Muscle of leg (tissue), 11 donors: ENCODE measurements around the gene BRD1. TPM values are rescaled to one million over a fixed set of nuclear protein-coding genes. Genes with fewer than 3 reads are reported as not detected.

ENCODE experiments used
- DNase-seq: peaks from one replicate; pipeline ENCODE4 v3.0.0; 2013
- H3K27ac ChIP-seq: one replicate; pipeline ENCODE4 v1.5.1; 2013; ENCODE audit warnings: mild to moderate bottlenecking, low read length, control low read depth
- H3K27me3 ChIP-seq: one replicate; pipeline ENCODE4 v1.6.1; 2013; ENCODE audit warnings: low read length; ENCODE audit not compliant: control insufficient read depth, insufficient read depth
- H3K36me3 ChIP-seq: one replicate; pipeline ENCODE4 v1.6.1; 2013; ENCODE audit warnings: low read length; ENCODE audit not compliant: control insufficient read depth, insufficient read depth
- H3K4me1 ChIP-seq: one replicate; pipeline ENCODE4 v1.6.1; 2013; ENCODE audit warnings: low read length; ENCODE audit not compliant: control insufficient read depth, insufficient read depth
- H3K4me3 ChIP-seq: one replicate; pipeline ENCODE4 v1.5.1; 2013; ENCODE audit warnings: low read length, control low read depth
- H3K9me3 ChIP-seq: replicated peaks from 2 replicates; pipeline ENCODE4 v1.6.1; 2013; ENCODE audit warnings: low read depth, low read length; ENCODE audit not compliant: control insufficient read depth
- WGBS: methylation state at CpG from one replicate; pipeline ENCODE4 v1.1.5; 2013; ENCODE audit warnings: missing lambda C conversion rate; ENCODE audit not compliant: insufficient coverage; 5-methylcytosine and 5-hydroxymethylcytosine counted together
- polyA plus RNA-seq, 8 donors: library from polyadenylated mRNA; unstranded; fragments of 120-200 nt; gene quantifications; one replicate each; pipeline versions ENCODE4 v1.2.1 to v1.2.3, GENCODE V29; 2013; ENCODE audit warnings: inconsistent platforms in 1 of 8, low replicate concordance in 1 of 8; ENCODE audit not compliant: insufficient read length in 8 of 8, insufficient read depth in 1 of 8
- total RNA-seq: library from RNA; stranded (reverse); fragments of 120-200 nt; gene quantifications from one replicate; pipeline ENCODE4 v1.2.4, GENCODE V29; 2013

The BRD1 gene
- total and polyA plus RNA-seq, 9 donors, result 19.4 to 35.3 (median 26.7) TPM

GRCh38 chr22:49814164-49814686, 13.4 kb downstream of the BRD1 start:
- 87% methylated on average over 10 of the region's 14 CpGs for whole genome bisulfite sequencing

GRCh38 chr22:49812838-49813237, 14.8 kb downstream of the BRD1 start:
- H3K36me3 ChIP-seq, result peaks cover 44% of the 10 kb centered on the region
- no peaks in the 10 kb centered on the region for H3K4me1 ChIP-seq
- no peak overlapping the region for H3K4me3 ChIP-seq
- H3K27ac ChIP-seq, result no peak overlapping the region
- WGBS, result 90% methylated on average over 8 of the region's 11 CpGs
- H3K27me3 ChIP-seq, result no peaks in the 10 kb centered on the region
- no peak for DNase-seq
- no peaks in the 10 kb centered on the region for H3K9me3 ChIP-seq

More at GRCh38 chr22:49814164-49814686, 13.4 kb downstream of the BRD1 start:
- no peaks in the 10 kb centered on the region for H3K9me3 ChIP-seq
- H3K36me3 ChIP-seq, result peaks cover 52% of the 10 kb centered on the region
- H3K4me3 ChIP-seq, result no peak overlapping the region
- H3K27me3 ChIP-seq, result no peaks in the 10 kb centered on the region
- no peak overlapping the region for H3K27ac ChIP-seq
- no peaks in the 10 kb centered on the region for H3K4me1 ChIP-seq
- no peak for DNase-seq

GRCh38 chr22:49811020-49811791, 16.5 kb downstream of the BRD1 start:
- no peak for DNase-seq
- Histone ChIP-seq H3K4me3 (no peak overlapping the region), H3K36me3 (peaks cover 28% of the 10 kb centered on the region), H3K9me3 (no peaks in the 10 kb centered on the region), H3K27me3 (no peaks in the 10 kb centered on the region), H3K4me1 (no peaks in the 10 kb centered on the region), H3K27ac (no peak overlapping the region)
- 77% methylated on average over 14 of the region's 18 CpGs for WGBS

GRCh38 chr22:49810363-49811019, 17.2 kb downstream of the BRD1 start:
- H3K4me1 ChIP-seq, result no peaks in the 10 kb centered on the region
- no peaks in the 10 kb centered on the region for H3K9me3 ChIP-seq
- no peak overlapping the region for H3K4me3 ChIP-seq
- WGBS, result no CpG with 5 or more reads among the region's 5 CpGs
- DNase-seq, result no peak
- H3K27me3 ChIP-seq, result no peaks in the 10 kb centered on the region
- H3K27ac ChIP-seq, result no peak overlapping the region
- H3K36me3 ChIP-seq, result peaks cover 26% of the 10 kb centered on the region

GRCh38 chr22:49807780-49808708, 19.6 kb downstream of the BRD1 start:
- DNase-seq, result no peak

GRCh38 chr22:49807129-49807528, 20.5 kb downstream of the BRD1 start:
- Histone ChIP-seq H3K36me3 (peaks cover 25% of the 10 kb centered on the region), H3K9me3 (no peaks in the 10 kb centered on the region), H3K27me3 (no peaks in the 10 kb centered on the region), H3K4me3 (no peak overlapping the region), H3K4me1 (no peaks in the 10 kb centered on the region), H3K27ac (no peak overlapping the region)
- WGBS, result 100% methylated on average over 4 of the region's 8 CpGs
- no peak for DNase-seq

More at GRCh38 chr22:49807780-49808708, 19.6 kb downstream of the BRD1 start:
- Histone ChIP-seq H3K9me3 (no peaks in the 10 kb centered on the region), H3K27me3 (no peaks in the 10 kb centered on the region), H3K4me3 (no peak overlapping the region), H3K36me3 (peaks cover 23% of the 10 kb centered on the region), H3K27ac (no peak overlapping the region), H3K4me1 (no peaks in the 10 kb centered on the region)
- WGBS, result 92% methylated on average over 6 of the region's 14 CpGs

- Histone ChIP-seq H3K27ac (no peak overlapping the region), H3K27me3 (no peaks in the 10 kb centered on the region), H3K36me3 (peaks cover 47% of the 10 kb centered on the region), H3K4me1 (peaks cover 25% of the 10 kb centered on the region), H3K9me3 (no peaks in the 10 kb centered on the region), H3K4me3 (no peak overlapping the region)
- no peak for DNase-seq
- WGBS, result 88% methylated on average over 25 of the region's 28 CpGs
These were observed 23.8 kb downstream of the BRD1 start for GRCh38 chr22:49803737-49804375.

GRCh38 chr22:49803134-49803533, 24.5 kb downstream of the BRD1 start:
- DNase-seq, result no peak
- Histone ChIP-seq H3K27me3 (no peaks in the 10 kb centered on the region), H3K27ac (no peak overlapping the region), H3K4me1 (peaks cover 25% of the 10 kb centered on the region), H3K36me3 (peaks cover 54% of the 10 kb centered on the region), H3K4me3 (no peak overlapping the region), H3K9me3 (no peaks in the 10 kb centered on the region)
- 90% methylated on average over 18 of the region's 18 CpGs for WGBS

GRCh38 chr22:49801391-49802060, 26.1 kb downstream of the BRD1 start:
- H3K36me3 ChIP-seq, result peaks cover 69% of the 10 kb centered on the region
- no peaks in the 10 kb centered on the region for H3K9me3 ChIP-seq
- H3K4me1 ChIP-seq, result peaks cover 25% of the 10 kb centered on the region
- no peak overlapping the region for H3K4me3 ChIP-seq
- H3K27ac ChIP-seq, result no peak overlapping the region
- no peaks in the 10 kb centered on the region for H3K27me3 ChIP-seq
- no peak for DNase-seq
- WGBS, result 59% methylated on average over 12 of the region's 18 CpGs
